Measurements from ENCODE around the gene MCMBP. TPM values are rescaled to one million over a fixed set of nuclear protein-coding genes. Genes with fewer than 3 reads are reported as not detected.

Gene MCMBP
- total RNA-seq, 1 donor from 2014 or later: 37.5 TPM

GRCh38 chr10:119786117-119786769, 86.4 kb downstream of the MCMBP start:
- peaks cover 3% of the 10 kb centered on the region for H3K36me3 Mint-ChIP-seq (ENCODE audit: unreplicated experiment)
- H3K4me3 Mint-ChIP-seq (ENCODE audit: unreplicated experiment): no peak overlapping the region
- H3K27me3 Mint-ChIP-seq (ENCODE audit: unreplicated experiment): peaks cover 3% of the 10 kb centered on the region
- H3K27ac Mint-ChIP-seq (ENCODE audit: unreplicated experiment): no peak overlapping the region
- no peak for TF ChIP-seq CTCF (IDR thresholded peaks at IDR 0.05; ENCODE audit: partially characterized antibody, unreplicated experiment)
- H3K9me3 Mint-ChIP-seq (ENCODE audit: unreplicated experiment): peaks cover 6% of the 10 kb centered on the region
- DNase-seq: no peak
- peaks cover 32% of the 10 kb centered on the region for H3K4me1 Mint-ChIP-seq (ENCODE audit: low read depth, unreplicated experiment)

GRCh38 chr10:119784340-119785067, 88.1 kb downstream of the MCMBP start:
- Mint-ChIP-seq H3K27ac (ENCODE audit: unreplicated experiment) (peak overlapping the region; percentile 2), H3K4me1 (ENCODE audit: low read depth, unreplicated experiment) (peaks cover 19% of the 10 kb centered on the region), H3K27me3 (ENCODE audit: unreplicated experiment) (no peaks in the 10 kb centered on the region), H3K4me3 (ENCODE audit: unreplicated experiment) (no peak overlapping the region), H3K36me3 (ENCODE audit: unreplicated experiment) (peaks cover 5% of the 10 kb centered on the region), H3K9me3 (ENCODE audit: unreplicated experiment) (peaks cover 3% of the 10 kb centered on the region)
- no peak for TF ChIP-seq CTCF (IDR thresholded peaks at IDR 0.05; ENCODE audit: partially characterized antibody, unreplicated experiment)
- no peak for DNase-seq

DNA sequence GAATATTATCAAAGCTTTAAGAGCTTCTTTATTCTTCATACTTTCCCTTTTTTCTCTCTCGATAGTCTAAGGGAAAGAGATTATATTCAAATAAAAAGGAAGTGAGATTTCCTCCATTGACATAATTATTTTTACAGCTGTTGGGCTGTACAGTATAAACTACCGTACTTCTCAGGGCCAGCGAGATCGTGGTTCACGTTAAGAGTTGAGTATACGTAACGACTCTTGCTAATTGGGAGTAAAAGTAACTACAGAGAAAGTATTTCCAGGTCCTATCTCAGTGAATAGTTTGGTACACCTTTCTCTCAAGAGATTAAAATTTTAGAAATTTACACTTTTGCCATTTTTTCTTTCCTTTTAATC, 89.0 kb downstream of the MCMBP start:
- H3K27me3 Mint-ChIP-seq (ENCODE audit: unreplicated experiment): no peaks in the 10 kb centered on the region
- no peak for DNase-seq
- no peak for TF ChIP-seq CTCF (IDR thresholded peaks at IDR 0.05; ENCODE audit: partially characterized antibody, unreplicated experiment)

GRCh38 chr10:119782981-119783664, 89.5 kb downstream of the MCMBP start:
- H3K36me3 Mint-ChIP-seq (ENCODE audit: unreplicated experiment): peaks cover 5% of the 10 kb centered on the region
- no peak for TF ChIP-seq CTCF (IDR thresholded peaks at IDR 0.05; ENCODE audit: partially characterized antibody, unreplicated experiment)
- H3K27me3 Mint-ChIP-seq (ENCODE audit: unreplicated experiment): no peaks in the 10 kb centered on the region
- no peak overlapping the region for H3K27ac Mint-ChIP-seq (ENCODE audit: unreplicated experiment)
- H3K9me3 Mint-ChIP-seq (ENCODE audit: unreplicated experiment): peaks cover 2% of the 10 kb centered on the region
- H3K4me1 Mint-ChIP-seq (ENCODE audit: low read depth, unreplicated experiment): peaks cover 13% of the 10 kb centered on the region
- no peak overlapping the region for H3K4me3 Mint-ChIP-seq (ENCODE audit: unreplicated experiment)
- no peak for DNase-seq

More for the DNA sequence above, 89.0 kb downstream of the MCMBP start:
- H3K36me3 Mint-ChIP-seq (ENCODE audit: unreplicated experiment): peaks cover 5% of the 10 kb centered on the region
- H3K4me1 Mint-ChIP-seq (ENCODE audit: low read depth, unreplicated experiment): peaks cover 14% of the 10 kb centered on the region
- no peak overlapping the region for H3K27ac Mint-ChIP-seq (ENCODE audit: unreplicated experiment)
- H3K9me3 Mint-ChIP-seq (ENCODE audit: unreplicated experiment): peaks cover 2% of the 10 kb centered on the region
- H3K4me3 Mint-ChIP-seq (ENCODE audit: unreplicated experiment): no peak overlapping the region

Data from glutamatergic neuron (in vitro differentiated cells).